GM19023 (cell line): ENCODE measurements around the gene TUBAL3.

Experiments used
- ATAC-seq: cut with Tn5 transposase; IDR thresholded peaks from one replicate; pipeline ENCODE4 v1.9.1; 2021; ENCODE audit warnings: mild to moderate bottlenecking, moderate library complexity; ENCODE audit not compliant: unreplicated experiment

The TUBAL3 gene

DNA sequence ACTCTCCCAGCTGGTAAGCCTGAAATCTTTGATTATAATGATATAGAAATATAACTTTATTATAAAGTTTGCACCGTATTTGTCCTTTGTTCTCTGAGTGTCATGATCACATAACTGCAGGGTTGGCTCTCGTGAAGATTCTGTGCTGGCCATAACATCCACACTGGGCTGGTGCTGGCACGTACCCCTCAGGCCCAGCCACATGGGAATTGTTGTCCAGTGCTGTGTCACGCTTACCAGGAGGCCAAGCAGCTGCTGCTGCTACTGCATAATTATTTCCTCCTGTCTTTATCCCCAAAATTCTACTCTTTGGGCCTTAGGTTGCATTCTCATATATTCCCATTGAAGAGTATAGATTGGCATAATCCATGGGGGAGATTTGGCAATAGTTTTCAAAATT lies 60.6 kb downstream of the TUBAL3 start:
- no peak for ATAC-seq

DNA sequence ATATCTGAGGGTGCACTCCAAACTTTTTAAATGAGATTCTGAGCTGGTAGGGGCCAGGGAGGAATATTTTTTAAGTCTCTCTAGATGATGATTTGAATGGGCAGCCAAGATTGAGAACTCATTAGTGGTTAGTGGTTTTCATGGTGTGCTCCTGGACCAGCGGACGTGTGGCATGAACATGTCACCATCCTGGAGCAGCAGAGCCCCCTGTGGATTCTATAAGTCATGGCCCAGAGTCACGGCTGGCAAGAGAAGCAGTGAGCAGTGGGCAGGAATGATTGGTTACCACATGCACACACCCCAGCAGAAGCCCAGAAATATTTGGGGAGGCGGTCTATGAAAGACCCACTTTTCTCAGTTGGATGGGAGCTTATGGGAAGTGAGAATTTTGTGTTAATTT lies 61.1 kb downstream of the TUBAL3 start:
- ATAC-seq = no peak
